HEK293 (cell line): Measurements from ENCODE around the gene DENND2A.

ENCODE experiments used
- FEZF1 ChIP-seq: fragments of 450-650 bp; formaldehyde crosslinking; IDR thresholded peaks from 2 replicates; pipeline ENCODE4 v1.5.1; 2016; ENCODE audit warnings: missing biosample characterization, missing genetic modification characterization
- GFI1B ChIP-seq: fragments of 450-650 bp; formaldehyde crosslinking; IDR thresholded peaks from 2 replicates; pipeline ENCODE4 v1.5.1; 2016; ENCODE audit warnings: missing biosample characterization, missing genetic modification characterization
- IKZF3 ChIP-seq: fragments of 450-650 bp; IDR thresholded peaks from 2 replicates; pipeline ENCODE4 v1.5.0; 2018; ENCODE audit warnings: missing biosample characterization, mild to moderate bottlenecking, missing genetic modification characterization, moderate library complexity
- KLF8 ChIP-seq: fragments of 450-650 bp; formaldehyde crosslinking; IDR thresholded peaks from 2 replicates; pipeline ENCODE4 v1.5.1; 2016; ENCODE audit warnings: missing biosample characterization, missing genetic modification characterization
- KLF9 ChIP-seq: fragments of 450-650 bp; formaldehyde crosslinking; IDR thresholded peaks from 2 replicates; pipeline ENCODE4 v1.5.1; 2016; ENCODE audit warnings: missing biosample characterization, missing genetic modification characterization, low read depth
- PRDM1 ChIP-seq: fragments of 450-650 bp; formaldehyde crosslinking; IDR thresholded peaks from 2 replicates; pipeline ENCODE4; 2016; ENCODE audit warnings: missing biosample characterization, missing genetic modification characterization
- REPIN1 ChIP-seq: fragments of 450-650 bp; formaldehyde crosslinking; IDR thresholded peaks from 2 replicates; pipeline ENCODE4 v1.5.1; 2017; ENCODE audit warnings: missing biosample characterization, missing genetic modification characterization, low read depth
- SCRT2 ChIP-seq: fragments of 450-650 bp; formaldehyde crosslinking; IDR thresholded peaks from 2 replicates; pipeline ENCODE4 v1.5.1; 2016; ENCODE audit warnings: missing biosample characterization, missing genetic modification characterization
- ZBTB17 ChIP-seq: fragments of 450-650 bp; formaldehyde crosslinking; IDR thresholded peaks from 2 replicates; pipeline ENCODE4 v1.5.1; 2016; ENCODE audit warnings: missing biosample characterization, missing genetic modification characterization
- ZBTB20 ChIP-seq: fragments of 450-650 bp; formaldehyde crosslinking; IDR thresholded peaks from 2 replicates; pipeline ENCODE4 v1.5.1; 2016; ENCODE audit warnings: missing biosample characterization, missing genetic modification characterization
- ZBTB21 ChIP-seq: fragments of 450-650 bp; formaldehyde crosslinking; IDR thresholded peaks from 2 replicates; pipeline ENCODE4 v1.5.1; 2017; ENCODE audit warnings: missing biosample characterization, missing genetic modification characterization
- ZBTB8A ChIP-seq: fragments of 450-650 bp; formaldehyde crosslinking; IDR thresholded peaks from 2 replicates; pipeline ENCODE4 v1.5.1; 2016; ENCODE audit warnings: missing biosample characterization, missing genetic modification characterization
- ZFP69B ChIP-seq: fragments of 450-650 bp; formaldehyde crosslinking; IDR thresholded peaks from 2 replicates; pipeline ENCODE4 v1.5.1; 2016; ENCODE audit warnings: missing biosample characterization, missing genetic modification characterization
- ZNF202 ChIP-seq: fragments of 450-650 bp; formaldehyde crosslinking; IDR thresholded peaks from 2 replicates; pipeline ENCODE4 v1.5.1; 2016; ENCODE audit warnings: missing biosample characterization, missing genetic modification characterization, borderline replicate concordance
- ZNF423 ChIP-seq: fragments of 450-650 bp; formaldehyde crosslinking; IDR thresholded peaks from 2 replicates; pipeline ENCODE4 v1.5.1; 2016; ENCODE audit warnings: missing biosample characterization, missing genetic modification characterization
- ZNF555 ChIP-seq: fragments of 450-650 bp; formaldehyde crosslinking; conservative IDR thresholded peaks from 2 replicates; pipeline ENCODE4 v1.5.1; 2017; ENCODE audit warnings: missing biosample characterization, mild to moderate bottlenecking, missing genetic modification characterization, inconsistent platforms
- ZNF561 ChIP-seq: fragments of 450-650 bp; IDR thresholded peaks from 2 replicates; pipeline ENCODE4 v1.5.1; 2018; ENCODE audit warnings: missing biosample characterization, missing genetic modification characterization, borderline replicate concordance
- ZNF600 ChIP-seq: fragments of 450-650 bp; formaldehyde crosslinking; IDR thresholded peaks from 2 replicates; pipeline ENCODE4 v1.5.1; 2016; ENCODE audit warnings: missing biosample characterization, missing genetic modification characterization
- ZNF629 ChIP-seq: fragments of 450-650 bp; formaldehyde crosslinking; IDR thresholded peaks from 2 replicates; pipeline ENCODE4 v1.5.1; 2017; ENCODE audit warnings: missing biosample characterization, missing genetic modification characterization
- ZNF660 ChIP-seq: fragments of 450-650 bp; IDR thresholded peaks from 2 replicates; pipeline ENCODE4 v1.5.1; 2018; ENCODE audit warnings: missing biosample characterization, mild to moderate bottlenecking, missing genetic modification characterization
- ZNF747 ChIP-seq: fragments of 450-650 bp; formaldehyde crosslinking; IDR thresholded peaks from 2 replicates; pipeline ENCODE4 v1.5.1; 2016; ENCODE audit warnings: missing biosample characterization, missing genetic modification characterization
- ZSCAN30 ChIP-seq: fragments of 450-650 bp; IDR thresholded peaks from 2 replicates; pipeline ENCODE4 v1.5.1; 2018; ENCODE audit warnings: missing biosample characterization, mild to moderate bottlenecking, missing genetic modification characterization, moderate library complexity
- TF ChIP-seq, protein P1 (sequence below): fragments of 450-650 bp; formaldehyde crosslinking; IDR thresholded peaks from 2 replicates; pipeline ENCODE4 v1.5.1; 2016; ENCODE audit warnings: missing biosample characterization, missing genetic modification characterization
- TF ChIP-seq, protein P2 (sequence below): fragments of 450-650 bp; formaldehyde crosslinking; IDR thresholded peaks from 2 replicates; pipeline ENCODE4 v1.5.1; 2017; ENCODE audit warnings: missing biosample characterization, mild to moderate bottlenecking, missing genetic modification characterization, moderate library complexity
- TF ChIP-seq, protein P3 (sequence below): fragments of 450-650 bp; formaldehyde crosslinking; IDR thresholded peaks from 2 replicates; pipeline ENCODE4 v1.5.1; 2016; ENCODE audit warnings: missing biosample characterization, missing genetic modification characterization
- TF ChIP-seq, protein P4 (sequence below): fragments of 450-650 bp; formaldehyde crosslinking; IDR thresholded peaks from 2 replicates; pipeline ENCODE4 v1.5.1; 2017; ENCODE audit warnings: missing biosample characterization, missing genetic modification characterization
- TF ChIP-seq, protein P5 (sequence below): fragments of 450-650 bp; formaldehyde crosslinking; IDR thresholded peaks from 2 replicates; pipeline ENCODE4 v1.5.1; 2016; ENCODE audit warnings: missing biosample characterization, missing genetic modification characterization, borderline replicate concordance
- TF ChIP-seq, protein P6 (sequence below): fragments of 450-650 bp; formaldehyde crosslinking; IDR thresholded peaks from 2 replicates; pipeline ENCODE4 v1.5.1; 2016; ENCODE audit warnings: missing biosample characterization, missing genetic modification characterization
- TF ChIP-seq, protein P7 (sequence below): fragments of 450-650 bp; formaldehyde crosslinking; IDR thresholded peaks from 2 replicates; pipeline ENCODE4 v1.5.1; 2016; ENCODE audit warnings: missing biosample characterization, missing genetic modification characterization

The DENND2A gene

DNA sequence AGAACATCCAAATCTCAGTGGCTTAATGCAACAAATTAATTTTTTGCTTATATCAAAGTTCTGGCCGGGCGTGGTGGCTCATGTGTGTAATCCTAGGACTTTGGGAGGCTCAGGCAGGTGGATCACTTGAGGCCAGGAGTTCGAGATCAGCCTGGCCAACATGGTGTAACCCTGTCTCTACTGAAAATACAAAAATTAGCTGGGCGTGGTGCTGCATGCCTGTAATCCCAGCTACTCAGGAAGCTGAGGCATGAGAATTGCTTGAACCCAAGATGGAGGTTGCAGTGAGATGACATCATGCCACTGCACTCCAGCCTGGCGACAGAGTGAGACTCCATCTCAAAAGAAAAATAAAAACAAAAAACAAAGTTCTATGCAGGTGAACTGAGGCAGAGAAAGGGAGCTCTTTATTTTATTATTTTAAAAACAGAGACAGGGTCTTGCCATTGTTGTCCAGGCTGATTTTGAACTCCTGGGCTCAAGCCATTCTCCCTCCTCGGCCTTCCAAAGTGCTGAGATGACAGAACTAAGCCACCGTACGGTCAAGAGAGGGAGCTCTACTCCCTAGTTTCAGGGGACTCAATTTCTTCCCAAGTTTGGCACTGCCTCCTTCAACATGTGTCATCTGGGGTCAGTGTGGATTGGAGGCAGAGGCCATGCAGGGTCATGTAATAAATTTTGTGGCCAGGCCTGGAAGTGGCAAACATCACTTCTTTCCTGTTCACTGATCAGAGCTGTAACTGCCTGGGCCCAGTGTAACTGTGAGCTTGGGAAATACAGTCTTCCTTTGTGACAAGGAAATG lies 34.5 kb upstream of the DENND2A start (continued):
- TF ChIP-seq, protein P1, sequence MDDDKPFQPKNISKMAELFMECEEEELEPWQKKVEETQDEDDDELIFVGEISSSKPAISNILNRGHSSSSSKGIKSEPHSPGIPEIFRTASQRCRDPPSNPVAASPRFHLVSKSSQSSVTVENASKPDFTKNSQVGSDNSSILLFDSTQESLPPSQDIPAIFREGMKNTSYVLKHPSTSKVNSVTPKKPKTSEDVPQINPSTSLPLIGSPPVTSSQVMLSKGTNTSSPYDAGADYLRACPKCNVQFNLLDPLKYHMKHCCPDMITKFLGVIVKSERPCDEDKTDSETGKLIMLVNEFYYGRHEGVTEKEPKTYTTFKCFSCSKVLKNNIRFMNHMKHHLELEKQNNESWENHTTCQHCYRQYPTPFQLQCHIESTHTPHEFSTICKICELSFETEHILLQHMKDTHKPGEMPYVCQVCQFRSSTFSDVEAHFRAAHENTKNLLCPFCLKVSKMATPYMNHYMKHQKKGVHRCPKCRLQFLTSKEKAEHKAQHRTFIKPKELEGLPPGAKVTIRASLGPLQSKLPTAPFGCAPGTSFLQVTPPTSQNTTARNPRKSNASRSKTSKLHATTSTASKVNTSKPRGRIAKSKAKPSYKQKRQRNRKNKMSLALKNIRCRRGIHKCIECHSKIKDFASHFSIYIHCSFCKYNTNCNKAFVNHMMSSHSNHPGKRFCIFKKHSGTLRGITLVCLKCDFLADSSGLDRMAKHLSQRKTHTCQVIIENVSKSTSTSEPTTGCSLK (tag by site-specific recombination), result no peak
- TF ChIP-seq ZNF561 (tag by site-specific recombination), result 0 out of 2 replicates have a peak, but pooled peaks have one; percentile 51
- TF ChIP-seq IKZF3 (tag by site-specific recombination), result peak; percentile 64
- peak; percentile 41; the same call in 1 of the 2 replicates for TF ChIP-seq ZBTB21
- TF ChIP-seq KLF9, result no peak
- TF ChIP-seq, protein P2, sequence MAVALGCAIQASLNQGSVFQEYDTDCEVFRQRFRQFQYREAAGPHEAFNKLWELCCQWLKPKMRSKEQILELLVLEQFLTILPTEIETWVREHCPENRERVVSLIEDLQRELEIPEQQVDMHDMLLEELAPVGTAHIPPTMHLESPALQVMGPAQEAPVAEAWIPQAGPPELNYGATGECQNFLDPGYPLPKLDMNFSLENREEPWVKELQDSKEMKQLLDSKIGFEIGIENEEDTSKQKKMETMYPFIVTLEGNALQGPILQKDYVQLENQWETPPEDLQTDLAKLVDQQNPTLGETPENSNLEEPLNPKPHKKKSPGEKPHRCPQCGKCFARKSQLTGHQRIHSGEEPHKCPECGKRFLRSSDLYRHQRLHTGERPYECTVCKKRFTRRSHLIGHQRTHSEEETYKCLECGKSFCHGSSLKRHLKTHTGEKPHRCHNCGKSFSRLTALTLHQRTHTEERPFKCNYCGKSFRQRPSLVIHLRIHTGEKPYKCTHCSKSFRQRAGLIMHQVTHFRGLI (tag by site-specific recombination), result no peak
- TF ChIP-seq ZNF600 (tag by site-specific recombination), result peak; percentile 74; the same call in 1 of the 2 replicates
- TF ChIP-seq, protein P3, sequence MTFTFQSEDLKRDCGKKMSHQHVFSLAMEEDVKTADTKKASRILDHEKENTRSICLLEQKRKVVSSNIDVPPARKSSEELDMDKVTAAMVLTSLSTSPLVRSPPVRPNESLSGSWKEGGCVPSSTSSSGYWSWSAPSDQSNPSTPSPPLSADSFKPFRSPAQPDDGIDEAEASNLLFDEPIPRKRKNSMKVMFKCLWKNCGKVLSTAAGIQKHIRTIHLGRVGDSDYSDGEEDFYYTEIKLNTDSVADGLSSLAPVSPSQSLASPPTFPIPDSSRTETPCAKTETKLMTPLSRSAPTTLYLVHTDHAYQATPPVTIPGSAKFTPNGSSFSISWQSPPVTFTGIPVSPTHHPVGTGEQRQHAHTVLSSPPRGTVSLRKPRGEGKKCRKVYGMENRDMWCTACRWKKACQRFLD (tag by site-specific recombination), result no peak
- TF ChIP-seq, protein P4, sequence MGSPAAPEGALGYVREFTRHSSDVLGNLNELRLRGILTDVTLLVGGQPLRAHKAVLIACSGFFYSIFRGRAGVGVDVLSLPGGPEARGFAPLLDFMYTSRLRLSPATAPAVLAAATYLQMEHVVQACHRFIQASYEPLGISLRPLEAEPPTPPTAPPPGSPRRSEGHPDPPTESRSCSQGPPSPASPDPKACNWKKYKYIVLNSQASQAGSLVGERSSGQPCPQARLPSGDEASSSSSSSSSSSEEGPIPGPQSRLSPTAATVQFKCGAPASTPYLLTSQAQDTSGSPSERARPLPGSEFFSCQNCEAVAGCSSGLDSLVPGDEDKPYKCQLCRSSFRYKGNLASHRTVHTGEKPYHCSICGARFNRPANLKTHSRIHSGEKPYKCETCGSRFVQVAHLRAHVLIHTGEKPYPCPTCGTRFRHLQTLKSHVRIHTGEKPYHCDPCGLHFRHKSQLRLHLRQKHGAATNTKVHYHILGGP (tag by site-specific recombination), result no peak
- peak; percentile 82 for TF ChIP-seq ZBTB17
- TF ChIP-seq REPIN1 (tag by site-specific recombination), result no peak
- no peak for TF ChIP-seq GFI1B (tag by site-specific recombination)
- TF ChIP-seq, protein P5, sequence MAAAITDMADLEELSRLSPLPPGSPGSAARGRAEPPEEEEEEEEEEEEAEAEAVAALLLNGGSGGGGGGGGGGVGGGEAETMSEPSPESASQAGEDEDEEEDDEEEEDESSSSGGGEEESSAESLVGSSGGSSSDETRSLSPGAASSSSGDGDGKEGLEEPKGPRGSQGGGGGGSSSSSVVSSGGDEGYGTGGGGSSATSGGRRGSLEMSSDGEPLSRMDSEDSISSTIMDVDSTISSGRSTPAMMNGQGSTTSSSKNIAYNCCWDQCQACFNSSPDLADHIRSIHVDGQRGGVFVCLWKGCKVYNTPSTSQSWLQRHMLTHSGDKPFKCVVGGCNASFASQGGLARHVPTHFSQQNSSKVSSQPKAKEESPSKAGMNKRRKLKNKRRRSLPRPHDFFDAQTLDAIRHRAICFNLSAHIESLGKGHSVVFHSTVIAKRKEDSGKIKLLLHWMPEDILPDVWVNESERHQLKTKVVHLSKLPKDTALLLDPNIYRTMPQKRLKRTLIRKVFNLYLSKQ (tag by site-specific recombination), result no peak
- TF ChIP-seq FEZF1 (tag by site-specific recombination), result peak; percentile 41; the same call in 1 of the 2 replicates
- no peak for TF ChIP-seq ZNF747 (tag by site-specific recombination)
- TF ChIP-seq ZNF202, result no peak
- TF ChIP-seq KLF8 (tag by site-specific recombination), result no peak; the same call in 1 of the 2 replicates
- TF ChIP-seq, protein P6, sequence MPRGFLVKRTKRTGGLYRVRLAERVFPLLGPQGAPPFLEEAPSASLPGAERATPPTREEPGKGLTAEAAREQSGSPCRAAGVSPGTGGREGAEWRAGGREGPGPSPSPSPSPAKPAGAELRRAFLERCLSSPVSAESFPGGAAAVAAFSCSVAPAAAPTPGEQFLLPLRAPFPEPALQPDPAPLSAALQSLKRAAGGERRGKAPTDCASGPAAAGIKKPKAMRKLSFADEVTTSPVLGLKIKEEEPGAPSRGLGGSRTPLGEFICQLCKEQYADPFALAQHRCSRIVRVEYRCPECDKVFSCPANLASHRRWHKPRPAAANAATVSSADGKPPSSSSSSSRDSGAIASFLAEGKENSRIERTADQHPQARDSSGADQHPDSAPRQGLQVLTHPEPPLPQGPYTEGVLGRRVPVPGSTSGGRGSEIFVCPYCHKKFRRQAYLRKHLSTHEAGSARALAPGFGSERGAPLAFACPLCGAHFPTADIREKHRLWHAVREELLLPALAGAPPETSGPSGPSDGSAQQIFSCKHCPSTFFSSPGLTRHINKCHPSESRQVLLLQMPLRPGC (tag by site-specific recombination), result no peak
- no peak for TF ChIP-seq PRDM1 (tag by site-specific recombination)
- TF ChIP-seq ZNF629 (tag by site-specific recombination), result peak; percentile 70; the same call in 1 of the 2 replicates
- TF ChIP-seq ZBTB20 (tag by site-specific recombination), result no peak
- no peak for TF ChIP-seq ZFP69B
- no peak for TF ChIP-seq ZSCAN30 (tag by site-specific recombination)
- peak; percentile 82 for TF ChIP-seq SCRT2 (tag by site-specific recombination)
- TF ChIP-seq ZNF423 (tag by site-specific recombination), result no peak
- no peak for TF ChIP-seq ZNF555 (tag by site-specific recombination)
- TF ChIP-seq, protein P7, sequence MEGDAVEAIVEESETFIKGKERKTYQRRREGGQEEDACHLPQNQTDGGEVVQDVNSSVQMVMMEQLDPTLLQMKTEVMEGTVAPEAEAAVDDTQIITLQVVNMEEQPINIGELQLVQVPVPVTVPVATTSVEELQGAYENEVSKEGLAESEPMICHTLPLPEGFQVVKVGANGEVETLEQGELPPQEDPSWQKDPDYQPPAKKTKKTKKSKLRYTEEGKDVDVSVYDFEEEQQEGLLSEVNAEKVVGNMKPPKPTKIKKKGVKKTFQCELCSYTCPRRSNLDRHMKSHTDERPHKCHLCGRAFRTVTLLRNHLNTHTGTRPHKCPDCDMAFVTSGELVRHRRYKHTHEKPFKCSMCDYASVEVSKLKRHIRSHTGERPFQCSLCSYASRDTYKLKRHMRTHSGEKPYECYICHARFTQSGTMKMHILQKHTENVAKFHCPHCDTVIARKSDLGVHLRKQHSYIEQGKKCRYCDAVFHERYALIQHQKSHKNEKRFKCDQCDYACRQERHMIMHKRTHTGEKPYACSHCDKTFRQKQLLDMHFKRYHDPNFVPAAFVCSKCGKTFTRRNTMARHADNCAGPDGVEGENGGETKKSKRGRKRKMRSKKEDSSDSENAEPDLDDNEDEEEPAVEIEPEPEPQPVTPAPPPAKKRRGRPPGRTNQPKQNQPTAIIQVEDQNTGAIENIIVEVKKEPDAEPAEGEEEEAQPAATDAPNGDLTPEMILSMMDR (tag by site-specific recombination), result peak; percentile 67
- no peak for TF ChIP-seq ZNF660
- no peak for TF ChIP-seq ZBTB8A
